NOMO-1 (cell line): ENCODE results near the gene DNAJB6.

Experiments used
- DNase-seq, 2 experiments: peaks; one replicate each; lab custom pipeline; 2025; ENCODE audit not compliant: unreplicated experiment in 2 of 2; lab: John Stamatoyannopoulos, UW

DNAJB6 gene

GRCh38 chr7:157407512-157408257, 70.9 kb downstream of the DNAJB6 start:
- no peak for DNase-seq

- no peak for DNase-seq
Observed at GRCh38 chr7:157408258-157409101, 71.7 kb downstream of the DNAJB6 start.

- DNase-seq: no peak
Observed at GRCh38 chr7:157409149-157409752, 72.4 kb downstream of the DNAJB6 start.

GRCh38 chr7:157409753-157410727, 73.2 kb downstream of the DNAJB6 start:
- DNase-seq: no peak

GRCh38 chr7:157410831-157411556, 74.2 kb downstream of the DNAJB6 start:
- DNase-seq: no peak

- no peak for DNase-seq
Observed at GRCh38 chr7:157411580-157411979, 74.8 kb downstream of the DNAJB6 start.

GRCh38 chr7:157412021-157412443, 75.2 kb downstream of the DNAJB6 start:
- DNase-seq: no peak

- no peak for DNase-seq
Observed at GRCh38 chr7:157412491-157413180, 75.8 kb downstream of the DNAJB6 start.

GRCh38 chr7:157413881-157414701, 77.3 kb downstream of the DNAJB6 start:
- DNase-seq: no peak

GRCh38 chr7:157414702-157415096, 77.9 kb downstream of the DNAJB6 start:
- DNase-seq: no peak

- DNase-seq: no peak
Observed at GRCh38 chr7:157415486-157415885, 78.7 kb downstream of the DNAJB6 start.

- no peak for DNase-seq
Observed at GRCh38 chr7:157416011-157416410, 79.2 kb downstream of the DNAJB6 start.

- no peak for DNase-seq
Observed at GRCh38 chr7:157418204-157419034, 81.6 kb downstream of the DNAJB6 start.

- no peak for DNase-seq
Observed at GRCh38 chr7:157419035-157419293, 82.2 kb downstream of the DNAJB6 start.

- DNase-seq: no peak
Observed at GRCh38 chr7:157422279-157422678, 85.5 kb downstream of the DNAJB6 start.

GRCh38 chr7:157423348-157423747, 86.5 kb downstream of the DNAJB6 start:
- DNase-seq: no peak

- DNase-seq: no peak
Observed at GRCh38 chr7:157423886-157424565, 87.2 kb downstream of the DNAJB6 start.
